ENCODE measurements around the gene IRX3.

GRCh38 chr16:54277845-54278703 is 8.5 kb downstream of the IRX3 start:
- TF ChIP-seq, protein P1, sequence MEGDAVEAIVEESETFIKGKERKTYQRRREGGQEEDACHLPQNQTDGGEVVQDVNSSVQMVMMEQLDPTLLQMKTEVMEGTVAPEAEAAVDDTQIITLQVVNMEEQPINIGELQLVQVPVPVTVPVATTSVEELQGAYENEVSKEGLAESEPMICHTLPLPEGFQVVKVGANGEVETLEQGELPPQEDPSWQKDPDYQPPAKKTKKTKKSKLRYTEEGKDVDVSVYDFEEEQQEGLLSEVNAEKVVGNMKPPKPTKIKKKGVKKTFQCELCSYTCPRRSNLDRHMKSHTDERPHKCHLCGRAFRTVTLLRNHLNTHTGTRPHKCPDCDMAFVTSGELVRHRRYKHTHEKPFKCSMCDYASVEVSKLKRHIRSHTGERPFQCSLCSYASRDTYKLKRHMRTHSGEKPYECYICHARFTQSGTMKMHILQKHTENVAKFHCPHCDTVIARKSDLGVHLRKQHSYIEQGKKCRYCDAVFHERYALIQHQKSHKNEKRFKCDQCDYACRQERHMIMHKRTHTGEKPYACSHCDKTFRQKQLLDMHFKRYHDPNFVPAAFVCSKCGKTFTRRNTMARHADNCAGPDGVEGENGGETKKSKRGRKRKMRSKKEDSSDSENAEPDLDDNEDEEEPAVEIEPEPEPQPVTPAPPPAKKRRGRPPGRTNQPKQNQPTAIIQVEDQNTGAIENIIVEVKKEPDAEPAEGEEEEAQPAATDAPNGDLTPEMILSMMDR (IDR thresholded peaks at IDR 0.05; ENCODE audit: borderline replicate concordance, extremely low read depth, low read length, poor library complexity, severe bottlenecking) = no peak
- no peak for TF ChIP-seq EZH2 (IDR thresholded peaks at IDR 0.05; ENCODE audit: borderline replicate concordance, low read depth, low read length, severe bottlenecking)
